Adrenal gland (tissue), 12 donors: ENCODE data around the gene BORCS8. TPM values are rescaled to one million over a fixed set of nuclear protein-coding genes. Genes with fewer than 3 reads are reported as not detected.

ENCODE experiments used
- DNase-seq, 7 donors: peaks; one replicate each; pipeline ENCODE4 v3.0.0-alpha.2; 2019 to 2020
- H3K27ac ChIP-seq, 5 donors: fragments of 200-600 bp; sonication (generic) in 4 of 5; 1 replicate in 3 of 5; 2 replicates in 2 of 5; pipeline versions ENCODE4 v1.5.1 to v1.8.0; 2016 to 2020; ENCODE audit warnings: mild to moderate bottlenecking in 1 of 5
- H3K27me3 ChIP-seq: fragments of 200-600 bp; 2 replicates; pipeline ENCODE4 v1.8.0; 2021
- H3K36me3 ChIP-seq, 2 donors: fragments of 200-600 bp; replicated peaks in 1 of 2; 1 replicate in 1 of 2; 2 replicates in 1 of 2; pipeline versions ENCODE4 v1.5.1 to v1.8.0; 2018 to 2022
- H3K4me1 ChIP-seq, 2 donors: fragments of 200-600 bp; replicated peaks in 1 of 2; 1 replicate in 1 of 2; 2 replicates in 1 of 2; pipeline versions ENCODE4 v1.5.1 to v1.8.0; 2018 to 2021
- H3K4me3 ChIP-seq, 4 donors: fragments of 200-600 bp; sonication (generic) in 3 of 4; one replicate each; pipeline ENCODE4 v1.5.1; 2016 to 2018
- H3K9me3 ChIP-seq, 3 donors: fragments of 200-600 bp; sonication (generic) in 1 of 3; replicated peaks in 1 of 3; 1 replicate in 2 of 3; 2 replicates in 1 of 3; pipeline versions ENCODE4 v1.5.1 to v1.8.0; 2016 to 2021
- POLR2A ChIP-seq, 2 donors: fragments of 450-650 bp; IDR thresholded peaks; one replicate each; pipeline ENCODE4 v1.6.1; 2017; ENCODE audit warnings: antibody characterized with exemption in 2 of 2, mild to moderate bottlenecking in 2 of 2, moderate library complexity in 1 of 2
- WGBS, 4 donors: extraction: QIAGEN DNeasy Blood & Tissue Kit in 2 of 4; methylation state at CpG; one replicate each; pipeline versions ENCODE4 v1.1.5 to v1.1.7; 2013 to 2017; 5-methylcytosine and 5-hydroxymethylcytosine counted together
- intact Hi-C, 2 donors: fragments of 100-400 bp; cut with DNase I; formaldehyde crosslinking; loops; one replicate each; pipeline versions ENCODE4 v1.14.1 to v1.15.0; 2022 to 2023
- polyA plus RNA-seq, 3 donors: library from polyadenylated mRNA; stranded (reverse); fragments of 200-250 nt in 2 of 3; fragments of 350-450 nt in 1 of 3; fragmentation: Illumina TruSeq in 1 of 3; extraction: RNeasy Lipid Tissue Mini Kit (QIAGEN cat#74804) in 1 of 3; gene quantifications; one replicate each; pipeline ENCODE4 v1.2.3, GENCODE V29; 2013 to 2014
- total RNA-seq, 9 donors: library from RNA; depleted of rRNA in 4 of 9; stranded (reverse); fragments of >200 nt in 4 of 9; fragments of 120-200 nt in 1 of 9; fragmentation: NEBNext Ultra II Directional in 1 of 9; extraction: Animal tissue kit (Norgen Biotek cat#: 25700) in 1 of 9; gene quantifications; one replicate each; pipeline versions ENCODE4 v1.1.0 to v1.2.4, GENCODE V29; 2013 to 2023
- TF ChIP-seq, protein P1 (sequence below), 6 experiments: fragments of 450-650 bp in 4 of 6; fragments of 200-600 bp in 2 of 6; sonication (generic) in 1 of 6; IDR thresholded peaks; 1 replicate in 5 of 6; 2 replicates in 1 of 6; pipeline versions ENCODE4 v1.5.1 to v1.8.0; 2016 to 2021; ENCODE audit warnings: antibody characterized with exemption in 6 of 6, mild to moderate bottlenecking in 2 of 6, moderate library complexity in 1 of 6
- donor health status: healthy with polysubstance abuse.
- donor health status: Bipolar disorder and iron deficiency.
- donor health status: DM: yes; HTN: yes; CAD: no.
- donor health status: DM: no; HTN: no; CAD: no.
- donor health status: DM: no; HTN: no; CAD: no.
- donor health status: DM: yes; HTN: yes; CAD: no.

BORCS8 gene
- total and polyA plus RNA-seq, 12 donors: 8.3 to 49.6 (median 24.0) TPM

DNA sequence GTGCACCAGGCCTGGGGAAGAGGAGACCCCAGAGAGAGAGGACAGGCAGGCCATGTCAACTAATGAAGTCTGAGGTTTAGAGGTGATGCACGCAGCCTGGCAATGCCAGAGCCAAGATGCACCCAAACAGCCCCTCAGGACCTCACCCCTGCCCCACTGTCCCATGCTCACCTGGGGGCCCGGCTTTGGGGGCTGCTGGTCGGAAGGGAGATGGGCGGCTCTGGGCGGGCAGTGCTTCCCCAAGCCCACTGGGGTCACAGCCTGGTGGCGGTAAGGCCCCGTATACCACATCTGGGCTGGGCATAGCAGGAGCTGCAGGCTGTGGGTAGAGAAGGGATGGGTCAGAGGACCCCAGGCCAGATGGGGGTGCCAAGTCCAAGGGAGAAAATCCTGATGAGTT is 45.1 kb downstream of the BORCS8 start:
- no peak overlapping the region for H3K4me3 ChIP-seq
- H3K4me1 ChIP-seq: no peaks in the 10 kb centered on the region
- TF ChIP-seq, protein P1, sequence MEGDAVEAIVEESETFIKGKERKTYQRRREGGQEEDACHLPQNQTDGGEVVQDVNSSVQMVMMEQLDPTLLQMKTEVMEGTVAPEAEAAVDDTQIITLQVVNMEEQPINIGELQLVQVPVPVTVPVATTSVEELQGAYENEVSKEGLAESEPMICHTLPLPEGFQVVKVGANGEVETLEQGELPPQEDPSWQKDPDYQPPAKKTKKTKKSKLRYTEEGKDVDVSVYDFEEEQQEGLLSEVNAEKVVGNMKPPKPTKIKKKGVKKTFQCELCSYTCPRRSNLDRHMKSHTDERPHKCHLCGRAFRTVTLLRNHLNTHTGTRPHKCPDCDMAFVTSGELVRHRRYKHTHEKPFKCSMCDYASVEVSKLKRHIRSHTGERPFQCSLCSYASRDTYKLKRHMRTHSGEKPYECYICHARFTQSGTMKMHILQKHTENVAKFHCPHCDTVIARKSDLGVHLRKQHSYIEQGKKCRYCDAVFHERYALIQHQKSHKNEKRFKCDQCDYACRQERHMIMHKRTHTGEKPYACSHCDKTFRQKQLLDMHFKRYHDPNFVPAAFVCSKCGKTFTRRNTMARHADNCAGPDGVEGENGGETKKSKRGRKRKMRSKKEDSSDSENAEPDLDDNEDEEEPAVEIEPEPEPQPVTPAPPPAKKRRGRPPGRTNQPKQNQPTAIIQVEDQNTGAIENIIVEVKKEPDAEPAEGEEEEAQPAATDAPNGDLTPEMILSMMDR (IDR thresholded peaks at IDR 0.05): no peak
- TF ChIP-seq POLR2A (IDR thresholded peaks at IDR 0.05): no peak
- H3K36me3 ChIP-seq: no peaks in the 10 kb centered on the region
- 94 to 100% (median 98%) methylated on average over 3 to 7 of the region's 7 CpGs for WGBS, 4 donors
- H3K27me3 ChIP-seq: no peaks in the 10 kb centered on the region
- no peak overlapping the region for H3K27ac ChIP-seq
- intact Hi-C loops: loop anchor here (10.0 kb wide), 2 partner anchors 92 to 198 kb away; no protein-coding TSS in a partner anchor
- DNase-seq: no peak
- H3K9me3 ChIP-seq: no peaks in the 10 kb centered on the region

DNA sequence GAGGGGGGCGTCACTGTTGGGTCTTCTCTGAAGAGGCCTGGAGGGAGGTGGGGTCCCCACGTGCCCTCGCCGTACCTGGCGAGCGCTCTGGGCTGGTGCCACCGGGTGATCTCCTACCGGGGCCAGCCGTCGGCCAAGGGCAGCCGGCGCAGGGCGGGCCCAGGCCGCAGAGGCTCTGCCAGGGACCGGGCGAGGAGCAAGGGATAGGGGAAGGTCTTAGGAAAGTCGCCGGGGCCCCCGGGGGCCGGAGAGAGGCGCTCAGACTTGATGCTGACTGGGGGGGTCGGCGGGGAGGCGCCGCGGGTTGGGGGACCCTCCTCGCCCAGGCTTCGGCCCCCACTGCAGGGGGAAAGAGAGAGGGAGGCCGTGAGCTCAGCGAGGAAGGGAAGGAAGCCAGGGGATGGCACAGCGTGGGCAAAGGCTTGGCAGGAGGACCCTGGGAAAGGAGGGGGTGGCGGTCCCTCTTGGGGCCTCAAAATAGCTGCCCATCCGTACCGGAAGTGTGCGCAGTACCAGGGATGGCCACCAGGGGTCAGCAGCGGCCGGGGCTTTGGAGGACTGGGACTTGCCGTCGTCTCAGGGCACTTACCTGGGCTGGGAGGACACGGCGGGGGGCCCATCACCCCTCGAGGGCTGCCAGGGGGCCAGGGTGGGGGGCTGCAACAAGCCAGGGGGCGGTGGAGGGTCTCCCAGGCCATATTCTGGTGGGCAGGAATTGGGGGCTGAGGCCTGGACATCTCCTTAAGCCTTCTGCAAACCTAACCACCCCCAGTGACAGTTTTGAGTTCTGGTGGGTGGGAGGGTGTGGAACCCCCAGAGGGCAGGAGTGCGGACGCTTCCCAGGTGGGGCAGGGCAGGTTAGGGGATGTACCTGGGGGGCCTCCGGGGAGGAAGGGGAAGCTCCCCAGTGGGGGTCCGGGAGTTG is 46.0 kb downstream of the BORCS8 start:
- Histone ChIP-seq H3K4me1 (no peaks in the 10 kb centered on the region), H3K4me3 (no peak overlapping the region), H3K27ac (no peak overlapping the region), H3K36me3 (no peaks in the 10 kb centered on the region), H3K27me3 (no peaks in the 10 kb centered on the region), H3K9me3 (no peaks in the 10 kb centered on the region)
- intact Hi-C loops: loop anchor here (10.0 kb wide), 2 partner anchors 91 to 199 kb away; no protein-coding TSS in a partner anchor
- DNase-seq: peak; percentile 66 to 90 (median 78)
- no peak for TF ChIP-seq POLR2A (IDR thresholded peaks at IDR 0.05)
- TF ChIP-seq, protein P1 (IDR thresholded peaks at IDR 0.05): peak; percentile 81 to 99 (median 92)
- 20 to 32% (median 27%) methylated on average over 16 to 47 of the region's 47 CpGs for WGBS, 4 donors

DNA sequence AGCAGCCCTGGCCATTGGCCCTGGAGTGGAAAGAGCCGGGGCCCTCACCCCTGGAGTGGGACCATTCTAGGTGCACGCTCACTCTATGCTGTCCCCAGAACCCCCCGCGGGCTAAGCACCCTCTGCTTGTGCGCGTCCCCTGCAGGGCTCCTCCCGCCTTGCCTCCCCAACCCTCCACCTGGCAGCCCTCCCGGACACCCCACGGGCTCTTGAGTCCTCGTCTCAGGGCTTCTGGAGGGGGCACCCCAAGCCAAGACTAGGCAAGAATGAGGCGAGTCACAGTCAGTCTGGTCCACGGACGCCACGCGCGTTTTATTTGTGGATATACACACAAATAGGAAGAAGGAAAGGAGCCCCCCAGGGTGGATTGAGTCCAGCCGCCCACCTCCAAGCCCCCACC is 46.7 kb downstream of the BORCS8 start:
- H3K4me3 ChIP-seq: no peak overlapping the region
- no peaks in the 10 kb centered on the region for H3K27me3 ChIP-seq
- no peaks in the 10 kb centered on the region for H3K9me3 ChIP-seq
- no peak for TF ChIP-seq POLR2A (IDR thresholded peaks at IDR 0.05)
- TF ChIP-seq, protein P1 (IDR thresholded peaks at IDR 0.05): no peak
- no peaks in the 10 kb centered on the region for H3K36me3 ChIP-seq
- no peak overlapping the region for H3K27ac ChIP-seq
- intact Hi-C loops: loop anchor here (10.0 kb wide), 2 partner anchors 90 to 200 kb away; no protein-coding TSS in a partner anchor
- H3K4me1 ChIP-seq: no peaks in the 10 kb centered on the region
- no peak for DNase-seq
- 74 to 83% (median 77%) methylated on average over 12 to 17 of the region's 17 CpGs for WGBS, 4 donors

DNA sequence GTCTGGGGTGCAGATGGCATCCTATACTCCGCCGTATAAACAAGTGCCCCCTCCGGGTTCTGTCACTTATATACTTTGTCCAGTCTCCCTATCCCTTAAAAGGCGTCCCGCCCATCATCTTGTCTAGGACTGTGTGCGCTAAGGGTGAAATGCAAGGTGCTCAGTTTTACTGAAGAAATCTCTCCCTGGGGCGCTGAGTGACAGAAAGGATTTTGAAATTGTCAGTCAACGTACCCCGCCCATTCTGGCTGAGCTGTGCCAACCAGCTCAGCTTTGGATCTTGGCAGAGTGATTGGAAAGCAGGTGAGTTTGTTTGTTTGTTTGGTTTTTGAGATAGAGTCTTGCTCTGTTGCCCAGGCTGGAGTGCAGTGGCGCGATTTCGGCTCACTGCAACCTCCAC is 49.6 kb downstream of the BORCS8 start:
- Histone ChIP-seq H3K36me3 (no peaks in the 10 kb centered on the region), H3K27me3 (no peaks in the 10 kb centered on the region), H3K27ac (no peak overlapping the region), H3K4me1 (peaks cover 4 to 6% of the 10 kb centered on the region in 2 donors), H3K4me3 (no peak overlapping the region), H3K9me3 (no peaks in the 10 kb centered on the region)
- no peak for DNase-seq
- TF ChIP-seq POLR2A (IDR thresholded peaks at IDR 0.05): no peak
- TF ChIP-seq, protein P1 (IDR thresholded peaks at IDR 0.05): no peak
- WGBS, 4 donors: 86 to 91% (median 87%) methylated on average over 12 of the region's 12 CpGs
- intact Hi-C loops: loop anchor here (10.0 kb wide), 2 partner anchors 88 to 202 kb away; no protein-coding TSS in a partner anchor
